HL-60 (cell line): Measurements from ENCODE around the gene MAGEA8.
"Not testable (repeated sequence)": the region's sequence is repeated elsewhere in the genome, so short reads cannot be mapped to it uniquely, and the experiment has no call there.

Experiments used
- DNase-seq, 2 experiments: peaks; one replicate each; pipeline ENCODE4 v3.0.0-alpha.2; 2010 to 2020; ENCODE audit warnings: low read depth in 1 of 2, low spot score in 1 of 2
- H3K27ac ChIP-seq: fragments of 250-450 bp; sonication (Bioruptor Pico); replicated peaks from 2 replicates; pipeline ENCODE4 v1.5.1; 2020; ENCODE audit warnings: mild to moderate bottlenecking, moderate library complexity
- H3K27me3 ChIP-seq: fragments of 250-450 bp; sonication (Bioruptor Pico); 2 replicates; pipeline ENCODE4 v1.5.1; 2021; ENCODE audit warnings: mild to moderate bottlenecking, moderate library complexity; ENCODE audit not compliant: insufficient read depth, poor library complexity, severe bottlenecking
- H3K4me3 ChIP-seq: replicated peaks from 2 replicates; pipeline ENCODE4 v1.5.1; 2011; ENCODE audit warnings: mild to moderate bottlenecking, control low read depth, low read length; ENCODE audit not compliant: insufficient read depth

Gene MAGEA8

GRCh38 chrX:149931355-149931754 lies 50.4 kb downstream of the MAGEA8 start:
- not testable (repeated sequence) for DNase-seq, H3K27me3 ChIP-seq, H3K27ac ChIP-seq, H3K4me3 ChIP-seq

GRCh38 chrX:149932150-149932549 lies 51.2 kb downstream of the MAGEA8 start:
- not testable (repeated sequence) for H3K27ac ChIP-seq, H3K4me3 ChIP-seq, H3K27me3 ChIP-seq, DNase-seq

- H3K27me3 ChIP-seq, H3K27ac ChIP-seq, DNase-seq, H3K4me3 ChIP-seq: not testable (repeated sequence)
Observed at GRCh38 chrX:149932970-149933369, 52.0 kb downstream of the MAGEA8 start.

- H3K27ac ChIP-seq, H3K27me3 ChIP-seq, H3K4me3 ChIP-seq, DNase-seq: not testable (repeated sequence)
Observed at GRCh38 chrX:149933547-149933946, 52.6 kb downstream of the MAGEA8 start.
